ENCODE data around the gene ANKRD36. TPM values are rescaled to one million over a fixed set of nuclear protein-coding genes. Genes with fewer than 3 reads are reported as not detected.
"Not testable (repeated sequence)": the region's sequence is repeated elsewhere in the genome, so short reads cannot be mapped to it uniquely, and the experiment has no call there.

The ANKRD36 gene
- total RNA-seq, result 10 to 100 TPM; 14.6 to 16.8 TPM

- H3K4me1 Mint-ChIP-seq, H3K36me3 Mint-ChIP-seq: not testable (repeated sequence)
- peak within 1 kb of the TSS; percentile 93 for H3K27ac Mint-ChIP-seq
Measured at GRCh38 chr2:97113050-97113881, at the start of gene ANKRD36. Gene ANKRD36, plus strand, starts transcription at chr2:97113153. Its CDS starts 587 bp downstream, at chr2:97113740.

GRCh38 chr2:97066030-97066429 lies 46.9 kb upstream of the ANKRD36 start:
- H3K36me3 Mint-ChIP-seq, H3K4me1 Mint-ChIP-seq, H3K27ac Mint-ChIP-seq, H3K4me3 Mint-ChIP-seq, DNase-seq, H3K27me3 Mint-ChIP-seq, H3K9me3 Mint-ChIP-seq: not testable (repeated sequence)

More at GRCh38 chr2:97113050-97113881, at the start of gene ANKRD36:
- not testable (repeated sequence) for H3K9me3 Mint-ChIP-seq, H3K27me3 Mint-ChIP-seq
- DNase-seq, result peak; percentile 93
- H3K4me3 Mint-ChIP-seq, result peak within 1 kb of the TSS; percentile 98

GRCh38 chr2:97067279-97068004 lies 45.5 kb upstream of the ANKRD36 start:
- no peak overlapping the region for H3K4me3 Mint-ChIP-seq
- peaks cover 5% of the 10 kb centered on the region for H3K27me3 Mint-ChIP-seq
- H3K36me3 Mint-ChIP-seq, result no peaks in the 10 kb centered on the region
- no peak for DNase-seq
- no peaks in the 10 kb centered on the region for H3K9me3 Mint-ChIP-seq
- no peaks in the 10 kb centered on the region for H3K4me1 Mint-ChIP-seq
- H3K27ac Mint-ChIP-seq, result no peak overlapping the region

- H3K4me3 Mint-ChIP-seq, result no peak overlapping the region
- no peaks in the 10 kb centered on the region for H3K4me1 Mint-ChIP-seq
- no peak for DNase-seq
Measured at GRCh38 chr2:97068074-97068473, 44.9 kb upstream of the ANKRD36 start.

GRCh38 chr2:97068722-97069121 lies 44.2 kb upstream of the ANKRD36 start:
- not testable (repeated sequence) for H3K4me1 Mint-ChIP-seq, DNase-seq, H3K27me3 Mint-ChIP-seq, H3K9me3 Mint-ChIP-seq, H3K27ac Mint-ChIP-seq, H3K4me3 Mint-ChIP-seq, H3K36me3 Mint-ChIP-seq

More at GRCh38 chr2:97068074-97068473, 44.9 kb upstream of the ANKRD36 start:
- Mint-ChIP-seq H3K9me3 (no peaks in the 10 kb centered on the region), H3K36me3 (no peaks in the 10 kb centered on the region), H3K27ac (no peak overlapping the region), H3K27me3 (peaks cover 5% of the 10 kb centered on the region)

- H3K27me3 Mint-ChIP-seq, H3K27ac Mint-ChIP-seq, H3K4me3 Mint-ChIP-seq, H3K36me3 Mint-ChIP-seq, DNase-seq, H3K9me3 Mint-ChIP-seq, H3K4me1 Mint-ChIP-seq: not testable (repeated sequence)
Measured at GRCh38 chr2:97070915-97071314, 42.0 kb upstream of the ANKRD36 start.

- H3K27ac Mint-ChIP-seq, result not testable (repeated sequence)
Measured at GRCh38 chr2:97077213-97077612, 35.7 kb upstream of the ANKRD36 start.

GRCh38 chr2:97080855-97081254 lies 32.1 kb upstream of the ANKRD36 start:
- H3K27ac Mint-ChIP-seq, H3K36me3 Mint-ChIP-seq, DNase-seq, H3K27me3 Mint-ChIP-seq, H3K9me3 Mint-ChIP-seq, H3K4me1 Mint-ChIP-seq, H3K4me3 Mint-ChIP-seq: not testable (repeated sequence)

More at GRCh38 chr2:97077213-97077612, 35.7 kb upstream of the ANKRD36 start:
- not testable (repeated sequence) for H3K36me3 Mint-ChIP-seq, H3K4me1 Mint-ChIP-seq, H3K9me3 Mint-ChIP-seq, H3K27me3 Mint-ChIP-seq, H3K4me3 Mint-ChIP-seq, DNase-seq

- H3K4me3 Mint-ChIP-seq, H3K9me3 Mint-ChIP-seq, H3K36me3 Mint-ChIP-seq, H3K27me3 Mint-ChIP-seq, H3K27ac Mint-ChIP-seq, H3K4me1 Mint-ChIP-seq, DNase-seq: not testable (repeated sequence)
Measured at GRCh38 chr2:97082206-97082605, 30.7 kb upstream of the ANKRD36 start.

- H3K27ac Mint-ChIP-seq, H3K4me3 Mint-ChIP-seq, H3K9me3 Mint-ChIP-seq, H3K27me3 Mint-ChIP-seq, H3K4me1 Mint-ChIP-seq, DNase-seq, H3K36me3 Mint-ChIP-seq: not testable (repeated sequence)
Measured at GRCh38 chr2:97083516-97083915, 29.4 kb upstream of the ANKRD36 start.

GRCh38 chr2:97085093-97085492 lies 27.9 kb upstream of the ANKRD36 start:
- not testable (repeated sequence) for H3K4me1 Mint-ChIP-seq, H3K27ac Mint-ChIP-seq, H3K4me3 Mint-ChIP-seq, H3K36me3 Mint-ChIP-seq, DNase-seq, H3K27me3 Mint-ChIP-seq, H3K9me3 Mint-ChIP-seq

GRCh38 chr2:97088706-97089105 lies 24.2 kb upstream of the ANKRD36 start:
- not testable (repeated sequence) for DNase-seq, H3K27ac Mint-ChIP-seq, H3K4me3 Mint-ChIP-seq, H3K9me3 Mint-ChIP-seq, H3K27me3 Mint-ChIP-seq, H3K4me1 Mint-ChIP-seq, H3K36me3 Mint-ChIP-seq

GRCh38 chr2:97092946-97093345 lies 20.0 kb upstream of the ANKRD36 start:
- not testable (repeated sequence) for H3K9me3 Mint-ChIP-seq, H3K27me3 Mint-ChIP-seq, DNase-seq, H3K36me3 Mint-ChIP-seq, H3K4me3 Mint-ChIP-seq, H3K27ac Mint-ChIP-seq
- peaks cover 12% of the 10 kb centered on the region for H3K4me1 Mint-ChIP-seq

- not testable (repeated sequence) for DNase-seq
- H3K4me1 Mint-ChIP-seq, result peaks cover 12% of the 10 kb centered on the region
Measured at GRCh38 chr2:97093983-97094771, 18.8 kb upstream of the ANKRD36 start.

More at GRCh38 chr2:97093983-97094771, 18.8 kb upstream of the ANKRD36 start:
- not testable (repeated sequence) for H3K9me3 Mint-ChIP-seq, H3K27me3 Mint-ChIP-seq, H3K36me3 Mint-ChIP-seq, H3K27ac Mint-ChIP-seq
- H3K4me3 Mint-ChIP-seq, result peak overlapping the region; percentile 47
